K562 treated with DMSO at 1 percent for 12 hours (cell line): Measurements from ENCODE around the gene CD70. TPM values are rescaled to one million over a fixed set of nuclear protein-coding genes. Genes with fewer than 3 reads are reported as not detected.

ENCODE experiments used
- total RNA-seq: library from RNA; unstranded; fragments of 300-600 nt; gene quantifications from 2 replicates; pipeline ENCODE4 v1.2.3, GENCODE V29; 2022; ENCODE audit not compliant: insufficient read depth

The CD70 gene
- total RNA-seq, result 4.8 and 5.3 TPM in 2 replicates

GRCh38 chr19:6590827-6591319 lies at the start of gene CD70:
Gene CD70, minus strand, starts transcription at chr19:6591150. Its CDS starts 148 bp downstream, at chr19:6591002.

Other genes starting within 250 kb of the CD70 start
- gene CLPP, start 229.6 kb downstream of the CD70 start, total RNA-seq, result 96.4 and 138 TPM in 2 replicates
- gene ALKBH7, start 218.4 kb downstream of the CD70 start, total RNA-seq, result 104 and 151 TPM in 2 replicates
- 3.5 and 3.9 TPM in 2 replicates for gene PSPN, start 215.2 kb downstream of the CD70 start, total RNA-seq
- 73.1 and 81.2 TPM in 2 replicates for gene GTF2F1, start 198.0 kb downstream of the CD70 start, total RNA-seq
- 243 and 502 TPM in 2 replicates for gene KHSRP, start 166.3 kb downstream of the CD70 start, total RNA-seq
- gene SLC25A41, start 157.4 kb downstream of the CD70 start, total RNA-seq, result 1.5 and 2.0 TPM in 2 replicates
- gene SLC25A23, start 131.4 kb downstream of the CD70 start, total RNA-seq, result 28.6 and 71.9 TPM in 2 replicates
- gene CRB3, start 126.9 kb downstream of the CD70 start, total RNA-seq, result not detected in 2 replicates
- 1.5 and 2.3 TPM in 2 replicates for gene DENND1C, start 109.4 kb downstream of the CD70 start, total RNA-seq
- 5.8 and 6.0 TPM in 2 replicates for gene TUBB4A, start 88.8 kb downstream of the CD70 start, total RNA-seq
- gene TNFSF9, start 60.1 kb downstream of the CD70 start, total RNA-seq, result 35.3 and 42.9 TPM in 2 replicates
- gene TNFSF14, start 79.0 kb upstream of the CD70 start, total RNA-seq, result 0.39 TPM in 1 of 2 replicates, not detected in the other
- gene C3, start 129.5 kb upstream of the CD70 start, total RNA-seq, result 18.6 and 20.2 TPM in 2 replicates
- gene GPR108, start 146.4 kb upstream of the CD70 start, total RNA-seq, result 42.5 and 54.7 TPM in 2 replicates
- 37.3 and 54.9 TPM in 2 replicates for gene TRIP10, start 148.5 kb upstream of the CD70 start, total RNA-seq
- 7.5 and 11.4 TPM in 2 replicates for gene SH2D3A, start 176.3 kb upstream of the CD70 start, total RNA-seq
- 25.0 and 36.9 TPM in 2 replicates for gene VAV1, start 181.6 kb upstream of the CD70 start, total RNA-seq